ENCODE measurements around the gene TRAPPC3L. TPM values are rescaled to one million over a fixed set of nuclear protein-coding genes. Genes with fewer than 3 reads are reported as not detected.

Gene TRAPPC3L
- total RNA-seq, 1 donor from 2014 or later = 0.52 TPM

DNA sequence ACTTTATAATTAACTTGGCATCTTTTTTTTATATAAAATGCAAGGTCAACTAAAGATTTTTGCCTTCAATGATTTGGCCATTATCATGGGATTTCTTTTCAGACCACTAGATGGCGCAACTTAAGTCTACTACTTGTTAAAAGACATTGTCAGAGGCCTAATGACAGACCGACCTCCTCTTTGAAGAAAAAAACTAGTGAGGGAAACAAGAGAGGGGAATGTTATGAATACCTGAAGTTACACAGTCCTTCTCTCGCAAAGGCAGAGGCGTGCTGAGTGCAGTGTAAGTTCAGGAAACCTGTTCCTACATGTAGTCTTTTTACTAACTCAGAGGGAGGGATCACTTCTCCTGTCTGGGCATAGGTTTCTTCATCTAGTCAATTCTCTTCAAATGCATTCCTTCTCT lies 9.3 kb downstream of the TRAPPC3L start:
- H3K36me3 ChIP-seq (ENCODE audit: control insufficient read depth in 3 of 3, insufficient read depth in 3 of 3, low read length in 3 of 3) = no peaks in the 10 kb centered on the region
- H3K9me3 ChIP-seq (ENCODE audit: control insufficient read depth in 3 of 3, low read length in 3 of 3) = no peaks in the 10 kb centered on the region
- no peak overlapping the region for H3K9ac ChIP-seq (ENCODE audit: low read depth in 1 of 3, low read length in 3 of 3)
- H3K4me1 ChIP-seq (ENCODE audit: control insufficient read depth in 3 of 3, insufficient read depth in 3 of 3, low read length in 3 of 3) = no peaks in the 10 kb centered on the region
- H3K4me3 ChIP-seq (ENCODE audit: low read length in 3 of 3) = no peak overlapping the region
- no peaks in the 10 kb centered on the region for H3K27me3 ChIP-seq (ENCODE audit: control insufficient read depth in 3 of 3, insufficient read depth in 3 of 3, low read length in 3 of 3)
- H3K27ac ChIP-seq (ENCODE audit: low read depth, low read length) = no peak overlapping the region

DNA sequence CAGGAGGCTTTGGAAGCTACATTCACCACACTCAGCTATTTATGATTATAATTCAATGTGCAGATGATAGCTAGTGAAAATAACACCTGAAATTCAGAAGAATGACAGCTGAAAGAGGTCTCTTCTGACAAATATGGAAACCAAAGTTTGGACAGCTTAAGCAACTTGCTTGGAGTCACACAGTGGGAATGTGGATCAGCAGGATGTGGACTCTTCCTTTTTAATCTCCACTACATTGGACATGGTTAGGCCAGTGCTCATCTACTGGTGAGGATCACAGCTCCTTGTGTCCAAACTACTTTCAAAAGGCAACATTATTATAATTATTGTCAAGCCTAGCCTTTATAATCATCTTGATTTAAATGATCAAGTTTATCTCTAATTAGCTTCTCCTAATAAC lies 10.4 kb downstream of the TRAPPC3L start:
- Histone ChIP-seq H3K9ac (ENCODE audit: low read depth in 1 of 3, low read length in 3 of 3) (no peak overlapping the region), H3K9me3 (ENCODE audit: control insufficient read depth in 3 of 3, low read length in 3 of 3) (no peaks in the 10 kb centered on the region), H3K27ac (ENCODE audit: low read depth, low read length) (no peak overlapping the region), H3K27me3 (ENCODE audit: control insufficient read depth in 3 of 3, insufficient read depth in 3 of 3, low read length in 3 of 3) (no peaks in the 10 kb centered on the region), H3K36me3 (ENCODE audit: control insufficient read depth in 3 of 3, insufficient read depth in 3 of 3, low read length in 3 of 3) (no peaks in the 10 kb centered on the region), H3K4me3 (ENCODE audit: low read length in 3 of 3) (no peak overlapping the region), H3K4me1 (ENCODE audit: control insufficient read depth in 3 of 3, insufficient read depth in 3 of 3, low read length in 3 of 3) (no peaks in the 10 kb centered on the region)

DNA sequence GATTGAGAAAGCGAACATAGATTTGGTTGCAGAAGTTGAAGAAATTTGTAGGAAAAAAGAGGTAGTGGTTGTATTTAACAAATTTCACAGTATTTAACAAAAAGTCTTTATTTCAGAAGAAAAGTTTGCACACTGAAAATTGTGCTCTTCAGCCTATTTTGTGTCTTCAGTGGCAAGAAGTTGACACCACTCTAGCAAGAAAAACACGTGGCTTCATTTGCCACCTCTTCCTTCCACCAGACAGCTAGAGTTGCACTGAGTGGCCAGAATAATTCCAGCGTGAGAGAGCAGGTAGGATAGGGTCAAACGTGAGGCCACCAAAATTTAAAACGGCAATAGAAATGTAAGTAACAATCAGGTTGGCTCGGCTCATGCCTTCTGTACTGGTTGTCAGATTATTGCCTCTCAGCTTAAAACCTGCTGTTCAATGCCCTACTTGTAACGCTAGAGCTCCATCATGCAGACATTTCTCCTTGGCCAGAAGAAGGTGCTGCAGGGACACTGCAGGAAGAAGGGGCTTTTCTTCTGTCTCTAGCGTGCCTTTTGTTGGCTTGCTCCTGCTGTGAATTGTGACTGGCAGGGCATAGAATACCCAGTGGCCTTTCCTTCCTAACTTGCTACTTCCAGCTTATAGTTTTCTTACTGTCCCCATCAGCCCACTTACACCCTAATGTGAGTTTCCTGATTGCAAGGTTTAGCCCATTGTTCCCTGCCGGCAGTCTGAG lies 12.1 kb downstream of the TRAPPC3L start:
- Histone ChIP-seq H3K4me1 (ENCODE audit: control insufficient read depth in 3 of 3, insufficient read depth in 3 of 3, low read length in 3 of 3) (no peaks in the 10 kb centered on the region), H3K9me3 (ENCODE audit: control insufficient read depth in 3 of 3, low read length in 3 of 3) (no peaks in the 10 kb centered on the region), H3K4me3 (ENCODE audit: low read length in 3 of 3) (no peak overlapping the region), H3K27me3 (ENCODE audit: control insufficient read depth in 3 of 3, insufficient read depth in 3 of 3, low read length in 3 of 3) (no peaks in the 10 kb centered on the region), H3K27ac (ENCODE audit: low read depth, low read length) (no peak overlapping the region), H3K9ac (ENCODE audit: low read depth in 1 of 3, low read length in 3 of 3) (no peak overlapping the region), H3K36me3 (ENCODE audit: control insufficient read depth in 3 of 3, insufficient read depth in 3 of 3, low read length in 3 of 3) (no peaks in the 10 kb centered on the region)

DNA sequence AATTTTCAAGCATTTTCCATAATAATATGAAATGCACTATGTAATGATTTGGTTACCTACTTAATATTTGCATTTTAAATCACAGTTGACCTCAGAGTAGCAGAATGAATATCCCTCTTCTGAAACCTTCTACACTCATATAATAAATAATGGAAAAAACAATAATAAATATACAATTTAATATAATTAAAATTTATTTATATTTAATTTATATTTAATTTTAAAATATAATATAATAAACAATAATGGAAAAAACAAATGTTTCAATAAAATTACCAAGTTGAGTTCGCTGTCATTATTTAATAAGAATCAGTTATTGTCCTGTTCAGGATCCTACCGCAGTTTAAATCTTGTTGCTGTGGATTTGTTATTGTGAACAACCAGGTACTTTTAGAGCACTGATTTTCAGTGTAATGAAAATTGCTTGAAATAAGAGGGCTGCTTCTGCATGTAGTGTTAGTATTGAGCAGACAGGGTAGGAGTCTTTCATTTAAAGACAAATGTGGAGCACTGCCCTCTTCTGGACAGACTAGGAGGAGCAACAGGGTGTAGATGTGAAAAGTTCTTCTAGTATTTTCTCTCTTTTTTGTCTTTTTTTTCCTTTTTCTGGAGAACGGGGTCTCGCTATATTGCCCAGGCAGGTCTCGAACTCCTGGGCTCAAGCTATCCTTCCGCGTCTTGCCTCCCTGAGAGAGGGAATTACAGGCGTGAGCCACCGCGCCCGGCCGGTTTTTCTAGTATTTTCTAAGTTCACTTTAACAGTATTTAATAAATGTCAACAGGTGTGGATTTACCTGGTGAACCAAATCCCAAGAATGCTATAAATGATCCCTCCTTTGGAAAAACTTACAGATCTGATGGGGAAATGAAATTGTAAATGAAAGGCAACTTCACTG lies 13.6 kb downstream of the TRAPPC3L start:
- H3K9me3 ChIP-seq (ENCODE audit: control insufficient read depth in 3 of 3, low read length in 3 of 3) = no peaks in the 10 kb centered on the region
- H3K4me3 ChIP-seq (ENCODE audit: low read length in 3 of 3) = no peak overlapping the region
- H3K27me3 ChIP-seq (ENCODE audit: control insufficient read depth in 3 of 3, insufficient read depth in 3 of 3, low read length in 3 of 3) = no peaks in the 10 kb centered on the region
- no peak overlapping the region for H3K27ac ChIP-seq (ENCODE audit: low read depth, low read length)
- H3K36me3 ChIP-seq (ENCODE audit: control insufficient read depth in 3 of 3, insufficient read depth in 3 of 3, low read length in 3 of 3) = no peaks in the 10 kb centered on the region
- no peak overlapping the region for H3K9ac ChIP-seq (ENCODE audit: low read depth in 1 of 3, low read length in 3 of 3)
- H3K4me1 ChIP-seq (ENCODE audit: control insufficient read depth in 3 of 3, insufficient read depth in 3 of 3, low read length in 3 of 3) = no peaks in the 10 kb centered on the region

DNA sequence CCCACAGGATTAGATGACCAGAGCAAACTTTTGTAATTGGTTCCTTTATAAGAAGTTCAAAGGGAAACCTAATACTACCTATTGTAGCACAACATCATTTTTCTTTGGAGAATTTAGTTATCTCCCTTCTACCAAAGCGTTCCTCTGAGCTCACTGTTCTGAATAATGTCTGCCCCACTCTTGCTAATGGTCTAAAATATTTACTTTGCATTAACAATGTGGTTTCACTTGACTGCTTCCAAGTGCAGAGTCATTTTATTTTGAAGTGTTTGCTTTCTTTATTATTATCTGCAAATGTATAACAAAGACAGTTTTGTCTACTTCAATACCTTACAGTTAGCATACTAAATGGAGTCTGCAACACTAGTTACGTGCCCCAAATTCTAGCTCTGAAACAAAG lies 15.0 kb downstream of the TRAPPC3L start:
- H3K9me3 ChIP-seq (ENCODE audit: control insufficient read depth in 3 of 3, low read length in 3 of 3) = no peaks in the 10 kb centered on the region
- H3K4me1 ChIP-seq (ENCODE audit: control insufficient read depth in 3 of 3, insufficient read depth in 3 of 3, low read length in 3 of 3) = no peaks in the 10 kb centered on the region
- no peak overlapping the region for H3K9ac ChIP-seq (ENCODE audit: low read depth in 1 of 3, low read length in 3 of 3)
- no peaks in the 10 kb centered on the region for H3K36me3 ChIP-seq (ENCODE audit: control insufficient read depth in 3 of 3, insufficient read depth in 3 of 3, low read length in 3 of 3)
- no peak overlapping the region for H3K4me3 ChIP-seq (ENCODE audit: low read length in 3 of 3)
- H3K27me3 ChIP-seq (ENCODE audit: control insufficient read depth in 3 of 3, insufficient read depth in 3 of 3, low read length in 3 of 3) = no peaks in the 10 kb centered on the region
- no peak overlapping the region for H3K27ac ChIP-seq (ENCODE audit: low read depth, low read length)

DNA sequence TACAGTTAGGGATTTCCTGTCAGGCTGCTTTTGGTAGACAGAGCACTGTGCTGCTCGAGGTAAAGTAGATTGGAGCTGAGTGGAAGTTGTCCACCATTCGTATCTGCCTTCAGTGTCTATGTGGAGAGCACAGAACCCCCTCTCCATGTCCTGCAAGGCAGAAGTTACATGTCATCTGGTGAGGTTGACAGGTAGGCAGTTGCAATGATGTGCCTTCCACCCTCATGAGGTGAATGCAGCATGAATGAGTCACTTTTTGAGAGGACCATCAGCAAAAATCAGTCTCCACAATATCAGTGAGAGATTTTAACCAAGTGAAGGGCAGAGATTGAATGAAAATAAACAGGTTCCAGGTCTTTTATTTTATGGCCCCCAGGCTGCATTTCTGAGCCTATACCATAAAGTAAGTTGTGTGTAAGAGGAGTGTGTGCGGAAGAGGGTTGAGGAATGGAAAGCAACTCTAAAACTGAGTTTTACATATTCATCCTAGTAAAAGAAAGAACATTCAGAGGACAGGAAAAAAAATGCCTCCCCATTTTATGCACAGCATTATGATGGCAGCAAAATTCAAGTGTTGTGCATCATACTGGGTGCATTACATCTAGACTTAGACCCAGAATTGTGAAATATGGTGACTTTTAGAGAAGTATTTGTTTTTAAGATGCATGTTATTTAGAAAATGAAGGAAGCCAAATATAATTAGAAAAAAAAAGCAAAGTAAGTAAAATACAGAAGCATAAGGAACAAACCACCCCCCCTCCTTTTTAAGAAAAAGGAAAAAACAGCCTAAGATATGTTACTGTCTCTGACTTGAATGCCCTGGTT lies 15.8 kb downstream of the TRAPPC3L start:
- H3K36me3 ChIP-seq (ENCODE audit: control insufficient read depth in 3 of 3, insufficient read depth in 3 of 3, low read length in 3 of 3) = no peaks in the 10 kb centered on the region
- H3K27me3 ChIP-seq (ENCODE audit: control insufficient read depth in 3 of 3, insufficient read depth in 3 of 3, low read length in 3 of 3) = no peaks in the 10 kb centered on the region
- no peaks in the 10 kb centered on the region for H3K4me1 ChIP-seq (ENCODE audit: control insufficient read depth in 3 of 3, insufficient read depth in 3 of 3, low read length in 3 of 3)
- no peak overlapping the region for H3K9ac ChIP-seq (ENCODE audit: low read depth in 1 of 3, low read length in 3 of 3)
- H3K27ac ChIP-seq (ENCODE audit: low read depth, low read length) = no peak overlapping the region
- H3K9me3 ChIP-seq (ENCODE audit: control insufficient read depth in 3 of 3, low read length in 3 of 3) = no peaks in the 10 kb centered on the region
- H3K4me3 ChIP-seq (ENCODE audit: low read length in 3 of 3) = no peak overlapping the region

DNA sequence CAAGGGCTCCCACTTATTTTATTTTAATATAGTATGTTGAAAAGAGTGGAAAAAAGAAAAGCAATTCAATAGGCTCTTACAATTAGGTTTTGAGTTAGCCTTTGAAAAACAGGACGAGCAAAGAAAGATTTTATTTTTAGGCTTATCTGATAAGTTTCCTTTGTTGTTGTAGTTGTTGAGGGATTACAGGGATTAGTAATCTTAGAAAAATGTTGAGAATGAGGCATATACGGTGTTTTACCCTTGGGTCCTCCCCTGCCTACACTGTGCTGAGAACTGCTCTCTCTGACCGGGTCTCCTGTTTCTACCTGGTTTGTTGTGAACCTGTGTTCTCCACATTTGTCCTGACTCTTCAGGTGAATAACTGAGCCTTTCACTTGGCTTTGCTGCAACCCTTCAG lies 16.7 kb downstream of the TRAPPC3L start:
- H3K27ac ChIP-seq (ENCODE audit: low read depth, low read length) = no peak overlapping the region
- no peaks in the 10 kb centered on the region for H3K36me3 ChIP-seq (ENCODE audit: control insufficient read depth in 3 of 3, insufficient read depth in 3 of 3, low read length in 3 of 3)
- no peaks in the 10 kb centered on the region for H3K27me3 ChIP-seq (ENCODE audit: control insufficient read depth in 3 of 3, insufficient read depth in 3 of 3, low read length in 3 of 3)
- H3K9me3 ChIP-seq (ENCODE audit: control insufficient read depth in 3 of 3, low read length in 3 of 3) = no peaks in the 10 kb centered on the region
- no peak overlapping the region for H3K4me3 ChIP-seq (ENCODE audit: low read length in 3 of 3)
- no peak overlapping the region for H3K9ac ChIP-seq (ENCODE audit: low read depth in 1 of 3, low read length in 3 of 3)
- no peaks in the 10 kb centered on the region for H3K4me1 ChIP-seq (ENCODE audit: control insufficient read depth in 3 of 3, insufficient read depth in 3 of 3, low read length in 3 of 3)

DNA sequence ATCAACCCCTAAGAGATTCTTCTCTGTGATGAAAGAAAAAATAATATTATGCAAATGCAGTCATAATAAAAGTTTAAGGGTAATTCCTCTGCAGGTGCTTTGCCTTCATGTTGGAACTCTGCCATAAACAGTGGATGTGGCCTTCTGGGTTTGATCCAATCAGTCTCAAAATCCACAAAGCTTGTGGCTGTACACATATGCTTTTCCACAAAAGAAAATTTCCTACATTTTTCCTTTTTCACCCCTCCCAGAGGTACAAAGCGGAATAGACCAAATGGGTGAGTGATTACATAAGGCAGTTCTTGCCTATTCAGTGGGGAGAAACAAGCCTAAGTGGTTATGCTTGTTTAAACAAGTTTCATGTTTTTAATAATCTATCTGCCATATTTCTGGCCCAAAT lies 17.4 kb downstream of the TRAPPC3L start:
- no peak overlapping the region for H3K4me3 ChIP-seq (ENCODE audit: low read length in 3 of 3)
- H3K9me3 ChIP-seq (ENCODE audit: control insufficient read depth in 3 of 3, low read length in 3 of 3) = no peaks in the 10 kb centered on the region
- no peaks in the 10 kb centered on the region for H3K36me3 ChIP-seq (ENCODE audit: control insufficient read depth in 3 of 3, insufficient read depth in 3 of 3, low read length in 3 of 3)
- no peaks in the 10 kb centered on the region for H3K27me3 ChIP-seq (ENCODE audit: control insufficient read depth in 3 of 3, insufficient read depth in 3 of 3, low read length in 3 of 3)
- H3K9ac ChIP-seq (ENCODE audit: low read depth in 1 of 3, low read length in 3 of 3) = no peak overlapping the region
- no peaks in the 10 kb centered on the region for H3K4me1 ChIP-seq (ENCODE audit: control insufficient read depth in 3 of 3, insufficient read depth in 3 of 3, low read length in 3 of 3)
- H3K27ac ChIP-seq (ENCODE audit: low read depth, low read length) = no peak overlapping the region

DNA sequence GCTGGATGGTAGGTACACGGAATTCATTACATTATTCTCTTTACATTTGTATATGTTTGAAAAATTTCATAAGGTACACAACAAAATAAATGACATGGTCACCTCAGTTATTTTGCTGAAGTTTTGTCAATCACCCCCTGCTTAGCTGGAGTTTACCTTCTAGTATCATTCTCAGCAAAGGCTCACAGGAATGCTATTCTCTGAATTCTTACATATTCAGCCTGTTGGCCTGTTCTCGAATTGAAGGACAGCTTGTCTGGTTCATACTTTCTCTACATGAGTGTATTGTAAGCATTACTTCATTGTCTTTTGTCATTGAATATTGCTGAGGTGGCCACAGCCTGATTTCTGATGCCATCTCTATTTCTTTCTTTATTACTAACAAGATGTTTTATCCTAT lies 21.2 kb downstream of the TRAPPC3L start:
- Histone ChIP-seq H3K4me3 (ENCODE audit: low read length in 3 of 3) (no peak overlapping the region), H3K36me3 (ENCODE audit: control insufficient read depth in 3 of 3, insufficient read depth in 3 of 3, low read length in 3 of 3) (no peaks in the 10 kb centered on the region), H3K27ac (ENCODE audit: low read depth, low read length) (no peak overlapping the region), H3K4me1 (ENCODE audit: control insufficient read depth in 3 of 3, insufficient read depth in 3 of 3, low read length in 3 of 3) (no peaks in the 10 kb centered on the region), H3K9ac (ENCODE audit: low read depth in 1 of 3, low read length in 3 of 3) (no peak overlapping the region), H3K27me3 (ENCODE audit: control insufficient read depth in 3 of 3, insufficient read depth in 3 of 3, low read length in 3 of 3) (no peaks in the 10 kb centered on the region), H3K9me3 (ENCODE audit: control insufficient read depth in 3 of 3, low read length in 3 of 3) (no peaks in the 10 kb centered on the region)

DNA sequence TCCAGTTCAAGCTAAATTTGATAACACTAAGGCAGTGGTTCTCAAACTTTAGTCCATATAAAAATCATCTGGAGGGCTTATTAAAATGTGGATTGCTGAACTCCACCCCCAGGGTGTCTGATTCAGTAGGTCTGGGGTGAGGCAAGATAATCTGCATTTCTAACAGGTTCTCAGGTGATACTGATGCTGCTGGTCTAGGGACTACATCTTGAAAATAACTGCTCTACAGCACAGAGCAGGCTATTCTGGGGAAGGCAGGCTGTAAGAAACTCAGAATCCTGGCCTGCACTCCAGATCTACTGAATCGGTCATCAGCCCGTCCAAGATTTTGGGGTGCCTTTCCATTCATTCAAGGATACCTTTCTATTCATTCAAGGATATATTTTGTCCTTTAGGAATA lies 22.6 kb downstream of the TRAPPC3L start:
- Histone ChIP-seq H3K9me3 (ENCODE audit: control insufficient read depth in 3 of 3, low read length in 3 of 3) (no peaks in the 10 kb centered on the region), H3K36me3 (ENCODE audit: control insufficient read depth in 3 of 3, insufficient read depth in 3 of 3, low read length in 3 of 3) (no peaks in the 10 kb centered on the region), H3K4me1 (ENCODE audit: control insufficient read depth in 3 of 3, insufficient read depth in 3 of 3, low read length in 3 of 3) (no peaks in the 10 kb centered on the region), H3K9ac (ENCODE audit: low read depth in 1 of 3, low read length in 3 of 3) (no peak overlapping the region), H3K27me3 (ENCODE audit: control insufficient read depth in 3 of 3, insufficient read depth in 3 of 3, low read length in 3 of 3) (no peaks in the 10 kb centered on the region), H3K27ac (ENCODE audit: low read depth, low read length) (no peak overlapping the region), H3K4me3 (ENCODE audit: low read length in 3 of 3) (no peak overlapping the region)

Data from skeletal muscle tissue (tissue), 4 donors.